HG03565 (cell line): ENCODE measurements around the gene PACSIN2.
"Not testable (repeated sequence)": the region's sequence is repeated elsewhere in the genome, so short reads cannot be mapped to it uniquely, and the experiment has no call there.

Experiments
- ATAC-seq: cut with Tn5 transposase; IDR thresholded peaks from one replicate; pipeline ENCODE4 v1.9.1; 2021; ENCODE audit warnings: mild to moderate bottlenecking, moderate library complexity; ENCODE audit not compliant: unreplicated experiment

PACSIN2 gene

GRCh38 chr22:43012390-43012789 lies 2.6 kb downstream of the PACSIN2 start:
- no peak for ATAC-seq

- no peak for ATAC-seq
Measured at GRCh38 chr22:43011079-43011478, 3.9 kb downstream of the PACSIN2 start.

DNA sequence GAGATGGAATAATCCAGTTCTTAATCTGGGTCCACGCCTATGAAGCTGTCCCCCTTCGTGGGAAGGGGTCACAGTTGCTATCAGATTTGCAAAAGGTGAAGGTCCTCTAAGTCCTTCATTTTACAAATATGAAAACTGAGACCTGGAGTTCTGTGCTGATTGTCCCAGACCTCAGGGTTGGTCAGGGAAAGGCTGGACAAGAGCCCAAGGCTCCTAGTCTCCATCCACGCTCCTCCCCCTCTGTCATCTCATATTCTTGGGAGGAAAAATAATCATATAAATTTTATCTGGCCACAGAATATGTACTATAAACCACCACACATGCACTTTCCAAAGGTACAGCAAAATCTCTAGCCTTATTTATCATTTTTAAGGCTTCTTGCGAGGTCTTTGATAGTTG lies 5.5 kb downstream of the PACSIN2 start:
- no peak for ATAC-seq

DNA sequence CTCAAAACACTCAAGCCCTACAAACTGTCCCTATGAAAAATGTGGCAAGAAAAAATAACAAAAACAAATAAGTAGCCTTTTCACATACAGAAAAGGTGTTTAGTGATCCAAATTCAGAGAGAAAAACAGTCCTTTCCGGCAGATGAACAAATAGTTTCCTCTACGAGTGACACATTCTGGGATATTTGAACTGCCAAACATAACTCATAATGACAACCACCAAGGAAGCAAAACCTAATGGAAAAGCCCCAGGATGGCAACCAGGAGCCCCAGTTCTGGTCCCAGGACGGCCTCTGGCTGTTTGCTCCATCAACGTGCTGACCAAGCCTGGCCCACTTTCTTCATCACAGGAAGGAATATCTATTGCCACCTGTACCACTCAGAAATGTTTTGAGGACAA lies 6.0 kb downstream of the PACSIN2 start:
- no peak for ATAC-seq

GRCh38 chr22:43008509-43008908 lies 6.4 kb downstream of the PACSIN2 start:
- no peak for ATAC-seq

DNA sequence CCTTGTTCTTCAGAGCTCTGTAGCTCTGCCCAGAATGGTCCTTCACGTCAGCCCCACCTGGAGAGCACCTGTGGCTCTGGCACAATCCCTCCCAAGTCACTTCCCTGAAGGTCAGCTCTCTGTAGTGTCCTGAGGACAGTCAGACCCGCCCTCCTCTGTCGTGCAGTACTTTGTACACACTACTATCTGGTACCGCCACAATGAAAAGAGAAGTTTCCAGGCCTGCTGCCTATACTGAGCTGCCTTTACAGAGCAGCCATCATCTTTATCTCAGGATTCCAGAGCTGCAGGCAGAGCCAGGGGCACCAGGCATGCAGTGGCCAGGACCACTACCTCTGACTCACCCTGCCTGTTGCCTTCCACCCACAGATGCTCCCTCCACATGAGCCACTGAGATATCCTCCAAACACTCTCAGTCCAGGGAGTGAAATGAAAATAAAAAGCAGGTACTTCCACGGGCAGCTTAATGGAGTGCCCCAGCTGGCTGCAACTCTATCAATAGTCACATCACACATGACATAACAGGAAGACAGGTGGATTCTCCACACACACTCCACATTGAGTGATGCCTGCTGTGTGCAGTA lies 7.3 kb downstream of the PACSIN2 start:
- ATAC-seq, result no peak

DNA sequence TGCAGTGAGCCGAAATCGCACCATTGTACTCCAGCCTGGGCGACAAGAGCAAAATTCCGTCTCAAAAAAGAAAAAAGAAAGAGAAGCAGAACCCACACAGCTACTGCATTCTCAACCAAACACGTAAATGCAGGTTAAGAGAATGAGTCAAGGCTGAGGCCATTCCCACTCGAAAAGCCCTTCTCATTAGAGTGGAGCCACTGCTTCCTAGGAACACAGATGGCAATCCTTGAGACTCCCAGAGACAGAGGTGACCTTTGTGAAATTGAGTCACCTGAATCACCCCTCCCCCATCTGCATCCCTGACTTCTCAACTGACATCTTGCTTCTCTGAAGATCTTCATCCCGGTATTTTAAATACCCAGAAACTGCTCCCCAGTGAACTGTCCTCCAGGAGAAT lies 8.2 kb downstream of the PACSIN2 start:
- ATAC-seq, result no peak

DNA sequence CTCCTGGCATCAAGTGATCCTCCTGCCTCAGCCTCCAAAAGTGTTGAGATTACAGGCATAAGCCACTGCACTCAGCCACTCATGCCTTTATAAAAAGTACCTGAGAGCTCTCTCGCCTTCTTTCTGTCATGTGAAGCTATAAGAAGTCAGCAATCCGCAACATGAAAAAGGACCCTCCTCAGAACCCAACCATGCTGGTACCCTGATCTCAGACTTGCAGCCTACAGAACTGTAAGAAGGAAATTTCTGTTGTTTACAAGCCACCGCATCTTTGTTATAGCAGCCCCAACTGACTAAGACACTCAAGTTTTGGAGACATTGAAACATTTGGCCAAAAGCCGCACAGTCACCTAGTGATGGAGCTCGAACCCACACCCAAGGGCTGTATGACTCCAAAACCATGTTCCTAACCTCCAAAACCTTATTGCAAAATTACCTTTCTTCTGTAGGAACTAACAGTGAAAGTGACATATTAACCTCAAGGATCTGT lies 8.9 kb downstream of the PACSIN2 start:
- no peak for ATAC-seq

GRCh38 chr22:43005106-43005505 lies 9.8 kb downstream of the PACSIN2 start:
- no peak for ATAC-seq

GRCh38 chr22:43004362-43005035 lies 10.4 kb downstream of the PACSIN2 start:
- ATAC-seq, result no peak

GRCh38 chr22:43002202-43002586 lies 12.8 kb downstream of the PACSIN2 start:
- no peak for ATAC-seq

DNA sequence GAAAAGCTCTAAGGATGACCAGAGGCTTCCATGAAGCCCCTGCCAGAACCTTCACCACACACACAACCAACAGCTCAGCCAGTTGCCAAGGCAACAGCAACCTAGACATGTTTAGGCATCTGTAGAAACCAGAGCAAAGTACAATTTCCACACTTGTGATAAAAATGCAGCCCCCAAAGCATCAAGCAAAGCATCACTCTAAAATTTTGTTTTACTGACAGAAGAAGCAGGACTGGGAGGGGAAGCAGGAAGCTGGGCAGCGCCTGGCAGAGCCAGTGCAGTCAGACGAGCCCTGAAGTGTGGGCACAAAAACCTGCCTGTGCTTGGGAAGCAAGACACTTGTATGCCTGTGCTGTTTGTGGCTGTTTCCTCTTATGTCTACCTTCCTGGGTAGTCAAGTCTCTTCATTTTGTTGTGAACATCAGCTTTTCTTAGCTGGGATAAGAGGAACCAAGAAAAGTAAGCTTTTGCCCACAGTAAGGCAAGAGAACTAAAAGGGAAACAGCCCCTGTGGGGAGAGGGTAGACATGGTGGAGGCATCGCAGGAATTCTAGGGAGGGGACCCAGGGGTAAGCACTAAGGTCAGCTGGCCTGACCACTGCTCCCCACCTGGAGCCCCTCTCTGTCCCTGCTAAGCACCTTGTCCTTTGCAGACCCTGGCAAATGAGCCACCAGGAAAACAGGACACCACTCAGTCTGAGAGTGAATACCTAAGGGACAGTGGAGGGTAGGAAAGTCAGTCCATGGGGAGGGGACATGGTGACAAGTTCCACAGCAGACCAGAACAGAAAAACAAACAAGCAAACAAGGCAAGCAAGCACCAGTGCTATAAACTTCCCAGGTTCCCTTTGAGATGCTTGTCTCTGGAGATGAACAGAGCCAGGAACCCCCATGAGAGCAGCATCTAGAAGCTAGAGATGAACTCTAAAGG lies 13.4 kb downstream of the PACSIN2 start:
- ATAC-seq, result no peak

GRCh38 chr22:43000441-43001175 lies 14.3 kb downstream of the PACSIN2 start:
- no peak for ATAC-seq

- no peak for ATAC-seq
Measured at GRCh38 chr22:42997582-42998090, 17.3 kb downstream of the PACSIN2 start.

GRCh38 chr22:42996646-42997365 lies 18.1 kb downstream of the PACSIN2 start:
- no peak for ATAC-seq

DNA sequence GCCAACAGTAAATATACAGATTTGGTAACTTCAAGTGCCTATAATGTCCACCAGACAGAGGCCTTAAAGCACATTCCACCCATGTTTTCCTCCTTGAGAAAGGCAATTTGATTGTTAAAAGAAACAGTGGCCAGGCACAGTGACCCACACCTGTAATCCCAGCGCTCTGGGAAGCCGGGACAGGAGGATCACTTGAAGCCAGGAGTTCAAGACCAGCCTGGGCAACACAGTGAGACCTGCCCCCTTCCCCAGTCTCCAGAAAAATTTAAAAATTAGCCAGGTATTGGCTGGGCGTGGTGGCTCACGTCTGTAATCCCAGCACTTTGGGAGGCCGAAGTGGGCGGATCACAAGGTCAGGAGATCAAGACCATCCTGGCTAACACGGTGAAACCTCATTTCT lies 19.3 kb downstream of the PACSIN2 start:
- not testable (repeated sequence) for ATAC-seq

- ATAC-seq, result no peak
Measured at GRCh38 chr22:42994917-42995562, 19.9 kb downstream of the PACSIN2 start.

- ATAC-seq, result no peak
Measured at GRCh38 chr22:42994276-42994916, 20.6 kb downstream of the PACSIN2 start.

DNA sequence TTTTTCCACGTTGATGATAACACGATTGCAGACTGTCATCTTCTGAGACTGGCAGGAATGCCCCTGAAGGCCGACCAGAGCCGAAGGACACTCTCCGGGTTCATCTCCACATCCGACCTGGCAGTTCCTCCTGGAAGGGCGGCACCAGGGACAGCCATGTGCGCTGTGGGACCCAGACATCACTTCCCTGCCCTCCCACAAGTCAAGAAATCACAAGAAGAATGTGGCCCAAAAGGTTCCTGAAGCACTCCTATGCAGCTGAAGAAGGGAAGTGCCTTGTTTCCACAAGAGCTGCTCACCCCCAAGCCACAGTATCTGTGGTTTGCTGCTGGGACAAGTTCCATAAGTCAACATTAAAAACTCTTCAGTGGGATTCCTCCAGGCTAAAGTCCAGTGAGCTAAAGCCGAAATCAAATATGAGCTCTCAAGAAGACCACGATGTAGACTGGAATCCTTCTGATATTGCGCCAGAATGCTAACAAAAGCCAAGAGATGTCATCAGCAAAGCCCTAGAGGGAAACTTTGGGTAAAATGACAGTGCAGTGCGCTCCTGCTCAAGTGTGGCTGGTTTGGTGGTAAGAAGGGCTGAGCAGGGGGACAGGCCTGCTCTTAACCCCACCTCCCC lies 21.2 kb downstream of the PACSIN2 start:
- ATAC-seq, result no peak
